Measurements from ENCODE around the gene ZNF688. TPM values are rescaled to one million over a fixed set of nuclear protein-coding genes. Genes with fewer than 3 reads are reported as not detected.

ZNF688 gene
- total and polyA plus RNA-seq, 9 of the 15 experiments (the other 6 are each of a cell fraction or from before 2014, with no cell fraction given), result 0.48 to 12.9 (median 4.5) TPM

DNA sequence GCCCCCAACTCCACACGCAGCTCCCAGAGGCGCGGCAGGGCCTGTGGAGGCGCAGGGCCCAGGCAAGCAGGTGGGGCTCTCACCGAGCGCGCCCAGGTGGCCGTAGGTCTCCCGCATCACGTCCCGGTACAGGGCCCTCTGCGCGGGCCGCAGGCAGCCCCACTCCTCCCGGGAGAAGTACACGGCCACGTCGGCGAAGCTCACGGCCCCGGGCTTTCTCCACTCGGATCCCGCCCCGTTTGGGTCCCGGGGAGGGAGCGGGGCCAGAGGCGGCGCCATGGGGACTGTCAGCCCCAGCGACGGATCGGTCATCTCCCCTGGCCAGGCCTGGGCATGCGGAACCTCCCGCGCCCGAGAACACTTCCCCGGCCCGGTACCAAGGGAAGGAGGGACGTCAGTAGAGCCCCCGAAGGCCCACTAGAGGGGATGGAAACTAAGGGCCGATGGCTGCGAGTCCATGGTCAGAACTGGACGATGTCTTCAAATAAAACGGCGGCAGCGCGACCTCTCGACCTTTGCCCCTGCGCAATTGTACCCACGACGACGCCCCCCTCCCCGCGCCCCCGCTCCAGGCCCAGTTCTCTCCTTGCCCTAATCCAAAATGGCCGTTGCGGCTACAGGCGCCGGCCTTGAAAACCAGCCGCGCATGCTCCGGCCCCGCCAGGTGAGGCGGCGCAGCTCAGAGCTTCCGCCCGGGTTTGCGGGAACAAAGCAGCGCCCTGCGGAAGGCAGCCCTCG, 37.0 kb downstream of the ZNF688 start, which contains the start of gene ZNF747 (continued):
- TF ChIP-seq ZNF518B (CRISPR knock-in tag; IDR thresholded peaks at IDR 0.05) (no peak), ZBTB11 (CRISPR knock-in tag; IDR thresholded peaks at IDR 0.05) (peak in 2 of 3 experiments; percentile 80 to 96; a peak in 4 of 6 replicates), ZEB2 (IDR thresholded peaks at IDR 0.05) (0 out of 2 replicates have a peak, but pooled peaks have one; percentile 19), ATF1 (CRISPR knock-in tag; IDR thresholded peaks at IDR 0.05) (no peak), ATF1 (tag; IDR thresholded peaks at IDR 0.05) (peak; percentile 72; the same call in 1 of the 2 replicates), ETV5 (CRISPR knock-in tag; IDR thresholded peaks at IDR 0.05; ENCODE audit: low read depth) (peak; percentile 65), ZNF316 (IDR thresholded peaks at IDR 0.05) (no peak), ZNF431 (CRISPR knock-in tag; IDR thresholded peaks at IDR 0.05) (peak; percentile 28; the same call in 1 of the 2 replicates), LARP7 (IDR thresholded peaks at IDR 0.05) (no peak), TEAD4 (IDR thresholded peaks at IDR 0.05; ENCODE audit: low read length) (no peak), TEAD4 (CRISPR knock-in tag; IDR thresholded peaks at IDR 0.05; ENCODE audit: borderline replicate concordance) (no peak), UBTF (IDR thresholded peaks at IDR 0.05; ENCODE audit: borderline replicate concordance in 1 of 2, low read depth in 2 of 2, low read length in 2 of 2) (peak in 1 of 2 experiments; percentile 30; a peak in 1 of 4 replicates)
- TF ChIP-seq, protein P1, sequence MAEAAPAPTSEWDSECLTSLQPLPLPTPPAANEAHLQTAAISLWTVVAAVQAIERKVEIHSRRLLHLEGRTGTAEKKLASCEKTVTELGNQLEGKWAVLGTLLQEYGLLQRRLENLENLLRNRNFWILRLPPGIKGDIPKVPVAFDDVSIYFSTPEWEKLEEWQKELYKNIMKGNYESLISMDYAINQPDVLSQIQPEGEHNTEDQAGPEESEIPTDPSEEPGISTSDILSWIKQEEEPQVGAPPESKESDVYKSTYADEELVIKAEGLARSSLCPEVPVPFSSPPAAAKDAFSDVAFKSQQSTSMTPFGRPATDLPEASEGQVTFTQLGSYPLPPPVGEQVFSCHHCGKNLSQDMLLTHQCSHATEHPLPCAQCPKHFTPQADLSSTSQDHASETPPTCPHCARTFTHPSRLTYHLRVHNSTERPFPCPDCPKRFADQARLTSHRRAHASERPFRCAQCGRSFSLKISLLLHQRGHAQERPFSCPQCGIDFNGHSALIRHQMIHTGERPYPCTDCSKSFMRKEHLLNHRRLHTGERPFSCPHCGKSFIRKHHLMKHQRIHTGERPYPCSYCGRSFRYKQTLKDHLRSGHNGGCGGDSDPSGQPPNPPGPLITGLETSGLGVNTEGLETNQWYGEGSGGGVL (CRISPR knock-in tag; IDR thresholded peaks at IDR 0.05), result no peak
- TF ChIP-seq, protein P2, sequence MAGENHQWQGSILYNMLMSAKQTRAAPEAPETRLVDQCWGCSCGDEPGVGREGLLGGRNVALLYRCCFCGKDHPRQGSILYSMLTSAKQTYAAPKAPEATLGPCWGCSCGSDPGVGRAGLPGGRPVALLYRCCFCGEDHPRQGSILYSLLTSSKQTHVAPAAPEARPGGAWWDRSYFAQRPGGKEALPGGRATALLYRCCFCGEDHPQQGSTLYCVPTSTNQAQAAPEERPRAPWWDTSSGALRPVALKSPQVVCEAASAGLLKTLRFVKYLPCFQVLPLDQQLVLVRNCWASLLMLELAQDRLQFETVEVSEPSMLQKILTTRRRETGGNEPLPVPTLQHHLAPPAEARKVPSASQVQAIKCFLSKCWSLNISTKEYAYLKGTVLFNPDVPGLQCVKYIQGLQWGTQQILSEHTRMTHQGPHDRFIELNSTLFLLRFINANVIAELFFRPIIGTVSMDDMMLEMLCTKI (IDR thresholded peaks at IDR 0.05; ENCODE audit: partially characterized antibody), result no peak
